Pulmonary artery endothelial cell (primary cell): Measurements from ENCODE around the gene TRAF2. TPM values are rescaled to one million over a fixed set of nuclear protein-coding genes. Genes with fewer than 3 reads are reported as not detected.

ENCODE experiments used
- DNase-seq: peaks from one replicate; pipeline ENCODE4 v3.0.0-alpha.2; 2011; ENCODE audit warnings: low read depth, low spot score
- total RNA-seq: library from RNA; depleted of rRNA; stranded (reverse); fragments of >200 nt; gene quantifications from 2 replicates; pipeline ENCODE4 v1.2.3, GENCODE V29; 2014

Gene TRAF2
- total RNA-seq, 1 donor from 2014 or later: 12.7 TPM

DNA sequence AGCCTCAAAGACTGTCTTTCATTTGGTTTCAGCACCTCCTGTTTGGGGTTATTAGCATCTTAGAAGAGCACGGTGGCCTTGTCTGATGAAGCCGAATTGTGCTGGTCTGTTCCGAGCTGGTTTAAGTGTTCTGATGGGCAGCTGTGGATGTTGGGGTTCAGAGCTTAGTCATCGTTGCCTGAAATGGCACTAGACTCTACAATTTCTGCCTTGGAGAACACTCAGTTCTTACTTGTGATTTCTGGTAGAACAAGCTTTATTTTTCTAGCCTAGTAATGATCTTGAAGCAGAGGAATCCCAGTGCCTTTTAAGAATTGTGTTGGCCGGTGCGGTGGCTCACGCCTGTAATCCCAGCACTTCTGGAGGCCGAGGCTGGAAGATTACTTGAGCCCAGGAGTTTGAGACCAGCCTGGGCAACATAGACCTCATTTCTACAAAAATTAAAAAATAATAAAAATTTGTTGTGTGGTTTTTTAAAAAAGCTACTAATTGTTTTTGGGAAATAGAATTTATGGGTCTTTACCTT lies 50.4 kb downstream of the TRAF2 start:
- no peak for DNase-seq

DNA sequence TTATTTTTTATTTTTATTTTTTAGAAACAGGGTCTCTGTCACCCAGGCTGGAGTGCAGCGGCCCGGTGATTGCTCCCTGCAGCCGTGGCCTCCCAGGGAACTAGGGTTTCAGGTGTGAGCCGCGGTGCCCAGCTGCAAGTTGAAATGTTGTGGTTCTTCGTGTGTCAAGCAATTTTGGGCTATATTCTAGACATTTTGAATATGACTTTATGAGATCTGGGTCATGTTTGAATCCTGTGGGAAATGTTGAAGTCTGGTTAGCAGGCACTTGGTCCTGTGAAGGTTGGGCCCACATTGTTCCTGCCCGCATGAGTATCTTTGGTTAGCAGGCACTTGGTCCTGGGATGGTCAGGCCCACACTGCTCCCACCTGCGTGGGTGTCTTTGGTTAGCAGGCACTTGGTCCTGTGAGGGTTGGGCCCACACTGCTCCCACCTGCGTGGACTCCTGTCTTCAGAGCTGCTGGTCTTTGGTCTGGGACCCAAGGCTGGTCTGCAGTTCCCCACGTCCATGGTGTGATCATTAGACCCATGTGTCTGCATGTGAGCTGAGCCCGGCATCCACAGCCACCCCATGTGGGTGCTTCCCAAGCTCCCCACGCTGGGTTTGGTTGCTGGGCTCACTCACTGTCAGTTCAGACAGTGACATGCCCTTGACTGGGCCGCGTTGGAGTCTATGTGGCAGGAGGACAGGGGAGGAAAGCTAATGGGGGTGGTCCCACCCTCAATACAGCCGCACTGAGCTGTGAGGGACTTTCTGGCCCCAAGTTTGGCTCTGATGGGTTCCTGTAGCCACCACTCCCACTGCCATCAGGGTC lies 51.1 kb downstream of the TRAF2 start:
- no peak for DNase-seq

DNA sequence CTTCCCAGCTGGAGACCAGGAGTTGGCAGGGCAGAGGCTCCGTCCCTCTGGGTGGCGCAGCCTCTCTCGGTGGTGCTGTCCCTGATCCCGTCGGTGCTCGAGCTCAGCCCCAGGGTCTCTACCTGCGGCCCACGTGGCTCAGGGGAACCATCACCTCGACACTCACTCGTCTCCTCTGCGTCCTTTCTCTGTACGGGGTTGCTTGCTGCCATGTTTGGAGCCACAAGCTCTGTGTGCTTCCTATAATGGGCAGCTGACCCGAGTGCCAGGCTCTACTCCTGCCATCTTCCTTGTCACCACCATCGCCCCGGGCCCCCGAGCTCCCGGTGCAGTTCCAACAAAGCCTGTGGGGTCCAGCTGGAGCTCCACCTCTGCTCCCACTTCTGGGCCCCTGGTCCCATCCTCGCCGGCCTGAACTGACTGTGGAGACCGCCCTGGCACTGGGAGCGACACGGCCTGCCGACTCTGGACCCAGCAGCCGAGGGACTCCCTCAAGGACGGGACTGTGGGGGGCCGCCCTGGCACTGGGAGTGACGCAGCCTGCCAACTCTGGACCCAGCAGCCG lies 53.2 kb downstream of the TRAF2 start:
- no peak for DNase-seq

DNA sequence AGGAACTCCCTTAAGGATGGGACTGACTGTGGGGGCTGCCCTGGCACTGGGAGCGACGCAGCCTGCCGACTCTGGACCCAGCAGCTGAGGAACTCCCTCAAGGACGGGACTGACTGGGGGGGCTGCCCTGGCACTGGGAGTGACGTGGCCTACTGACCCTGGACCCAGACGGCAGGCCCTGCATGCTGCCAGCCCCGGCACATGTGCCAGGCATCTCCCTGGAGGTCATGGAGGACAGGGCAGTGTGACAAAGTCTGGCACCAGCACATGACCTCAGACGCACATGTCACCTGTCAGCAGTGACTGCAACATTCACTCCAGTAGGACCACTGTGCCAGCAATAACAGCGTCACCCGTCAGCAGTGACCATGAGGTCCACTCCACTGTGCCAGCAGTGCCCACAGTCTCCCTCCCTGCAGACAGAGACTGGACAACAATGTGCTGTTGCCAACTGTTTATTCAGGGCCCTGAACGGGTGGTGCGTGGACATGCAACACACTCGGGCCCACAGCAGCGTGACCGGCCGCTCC lies 53.7 kb downstream of the TRAF2 start:
- DNase-seq: no peak

DNA sequence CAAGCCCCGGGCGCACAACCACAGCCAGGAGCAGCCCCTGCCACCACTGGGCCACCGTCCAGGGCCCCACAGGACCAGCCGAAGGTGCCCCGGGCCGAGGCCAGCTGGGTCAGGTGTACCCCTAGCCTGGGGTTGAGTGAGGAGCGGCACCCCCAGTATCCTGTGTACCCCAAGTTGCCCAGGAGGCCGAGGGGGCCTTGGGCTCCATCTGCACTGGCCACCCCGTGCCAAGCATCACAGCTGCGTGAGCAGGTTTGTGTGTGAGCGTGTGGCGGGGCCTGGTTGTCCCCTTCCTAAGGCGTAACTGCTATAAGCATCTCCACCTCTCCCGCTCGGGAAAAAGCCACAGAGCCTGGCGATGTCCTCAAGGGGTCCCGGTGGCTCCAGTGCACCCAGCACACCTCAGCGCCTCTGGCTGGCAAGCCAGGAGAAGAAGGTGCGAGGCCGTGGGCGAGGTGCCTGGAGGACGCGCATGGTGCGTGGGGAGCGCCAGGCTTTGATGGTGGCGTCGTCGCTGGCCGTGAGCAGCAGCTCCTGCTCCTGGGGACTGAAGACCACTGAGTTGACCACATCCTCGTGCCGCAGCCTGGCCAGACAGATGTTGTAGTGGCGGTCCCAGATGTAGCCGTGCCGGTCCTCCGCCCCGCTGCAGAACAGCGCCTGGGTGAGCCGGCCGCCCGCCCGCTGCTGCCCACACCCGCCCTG lies 54.4 kb downstream of the TRAF2 start:
- no peak for DNase-seq

DNA sequence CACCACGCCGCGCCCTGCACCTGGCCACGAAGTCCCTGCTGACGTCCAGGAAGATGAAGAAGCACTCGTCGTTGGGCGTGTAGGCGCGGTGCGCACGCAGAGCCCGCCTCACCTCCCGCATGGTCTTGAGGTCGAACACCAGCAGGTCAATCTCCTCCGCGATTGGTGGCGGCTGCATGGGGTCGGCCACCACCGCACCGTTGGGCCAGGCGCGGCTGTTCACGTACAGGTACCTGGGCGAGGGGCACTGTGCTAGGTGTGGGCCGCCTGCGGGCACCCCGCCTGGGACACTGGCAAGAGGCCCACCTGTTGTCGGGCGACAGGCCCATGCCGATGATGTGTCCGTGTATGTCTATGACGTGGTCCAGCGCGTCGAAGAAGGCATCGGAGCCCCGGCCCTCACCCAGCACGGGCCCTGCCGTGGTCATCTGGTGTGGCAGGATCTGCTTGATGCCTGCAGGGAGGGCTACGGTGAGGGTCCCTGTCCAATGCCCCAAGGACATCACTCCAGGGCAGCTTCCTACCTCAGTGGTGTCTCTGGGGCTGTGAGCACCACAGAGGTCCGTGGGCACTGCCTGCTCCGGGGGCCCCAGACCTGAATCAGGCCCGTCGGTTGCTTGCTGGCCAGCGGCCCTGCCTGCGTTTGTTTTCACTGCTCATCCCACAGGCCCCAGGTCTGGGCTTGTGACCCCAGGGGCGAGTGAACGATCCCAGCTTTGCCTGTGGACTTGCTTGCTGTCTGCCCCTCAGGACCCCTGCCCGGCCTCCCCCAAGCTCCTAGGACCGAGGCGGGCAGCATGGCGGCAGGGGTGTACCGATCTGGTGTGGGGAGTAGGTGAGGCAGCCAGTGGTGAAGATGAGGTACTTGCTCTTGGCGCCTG lies 55.2 kb downstream of the TRAF2 start:
- no peak for DNase-seq

DNA sequence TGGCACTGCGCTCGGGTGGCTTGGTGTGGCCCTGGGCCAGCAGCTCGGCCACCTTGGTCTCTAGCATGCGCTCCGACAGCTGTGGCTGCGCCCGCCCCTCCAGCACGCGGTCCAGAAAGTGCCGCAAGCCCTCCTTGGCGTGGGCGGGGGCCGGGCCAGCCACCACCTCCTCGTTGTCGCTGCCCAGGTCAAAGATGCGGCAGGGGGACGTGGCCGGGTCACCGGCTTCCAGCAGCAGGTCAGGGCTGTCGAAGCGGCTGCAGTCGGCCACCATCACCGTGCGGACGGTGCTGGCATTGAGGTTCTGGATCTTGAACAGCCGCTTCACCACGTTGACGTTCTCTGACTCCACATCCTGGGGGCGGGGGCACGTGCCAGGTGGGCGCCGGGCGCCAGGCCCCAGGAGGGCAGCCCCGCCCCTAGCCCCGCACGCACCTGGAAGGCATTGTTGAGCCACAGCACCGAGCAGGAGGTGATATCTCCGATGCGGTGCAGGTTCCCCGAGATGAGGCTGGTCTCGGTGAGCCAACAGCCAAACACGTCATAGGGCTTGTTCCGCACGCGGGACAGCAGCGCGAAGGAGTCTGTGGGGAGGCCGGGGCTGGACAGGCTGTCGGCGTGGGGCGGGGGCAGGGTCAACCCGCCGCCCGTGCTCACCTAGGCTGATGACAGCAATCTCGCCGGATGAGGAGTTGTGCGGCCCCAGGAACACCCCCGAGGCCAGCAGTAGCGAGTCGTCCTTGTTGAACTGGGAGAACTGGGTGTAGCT lies 56.0 kb downstream of the TRAF2 start:
- no peak for DNase-seq

DNA sequence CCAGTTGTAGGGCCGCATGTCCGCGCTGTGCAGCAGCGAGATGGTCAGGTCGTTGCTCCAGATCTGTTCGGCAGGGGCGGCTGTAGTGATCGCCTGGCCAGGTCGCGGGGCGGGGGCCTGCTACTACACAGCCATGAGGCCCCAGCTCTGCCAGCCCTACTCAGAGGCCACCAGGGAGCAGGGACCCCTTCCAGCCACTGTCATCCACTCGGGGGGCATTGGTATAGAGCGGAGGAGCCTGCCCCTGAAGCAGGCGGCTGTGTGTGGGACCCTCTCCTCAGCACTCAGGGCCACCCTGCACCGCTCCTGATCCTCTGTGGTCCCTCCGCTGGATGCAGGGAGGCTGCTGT lies 56.5 kb downstream of the TRAF2 start:
- DNase-seq: no peak

DNA sequence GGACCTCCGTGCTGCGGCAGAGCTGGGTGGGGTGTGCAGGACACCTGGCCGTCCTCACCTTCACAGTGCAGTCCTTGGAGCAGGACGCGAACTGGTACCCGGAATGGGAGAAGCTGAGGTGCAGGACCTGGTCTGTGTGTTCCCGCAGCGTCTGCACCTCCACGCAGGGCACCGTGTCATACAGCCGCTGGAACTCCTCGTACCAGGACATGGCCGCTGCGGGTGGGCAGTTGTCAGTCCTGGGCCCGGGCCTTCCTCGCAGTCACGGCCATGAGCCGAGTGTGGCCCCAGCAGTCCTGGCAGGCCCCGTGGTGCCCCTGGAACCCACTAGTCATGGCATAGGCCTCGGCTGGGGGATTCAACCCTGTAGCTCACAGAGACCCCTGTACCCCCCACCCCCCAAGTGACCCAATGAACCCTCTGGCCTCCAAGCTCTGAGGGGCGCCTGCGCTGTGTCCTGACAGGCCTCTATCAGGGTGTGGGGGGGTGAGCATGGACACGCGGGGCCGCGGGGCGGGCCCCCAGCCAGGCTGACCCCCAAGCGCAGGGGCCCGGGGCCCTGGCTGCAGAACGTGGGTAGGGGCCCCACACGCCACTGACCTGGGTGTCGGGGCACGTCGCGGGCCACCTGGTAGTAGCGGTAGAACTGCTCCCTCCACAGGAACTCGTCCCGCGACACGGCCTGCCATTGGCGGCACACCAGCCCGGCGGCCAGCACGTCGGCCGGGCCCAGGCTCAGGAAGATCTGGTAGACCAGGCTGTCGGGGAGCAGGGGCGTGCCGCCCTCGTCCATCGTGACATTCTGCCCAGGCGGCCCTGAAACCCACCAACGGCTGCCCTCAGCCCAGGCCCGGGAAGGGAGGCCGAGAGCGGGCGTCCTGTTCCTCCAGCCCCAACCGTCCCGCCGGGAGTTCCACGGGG lies 57.2 kb downstream of the TRAF2 start:
- no peak for DNase-seq

DNA sequence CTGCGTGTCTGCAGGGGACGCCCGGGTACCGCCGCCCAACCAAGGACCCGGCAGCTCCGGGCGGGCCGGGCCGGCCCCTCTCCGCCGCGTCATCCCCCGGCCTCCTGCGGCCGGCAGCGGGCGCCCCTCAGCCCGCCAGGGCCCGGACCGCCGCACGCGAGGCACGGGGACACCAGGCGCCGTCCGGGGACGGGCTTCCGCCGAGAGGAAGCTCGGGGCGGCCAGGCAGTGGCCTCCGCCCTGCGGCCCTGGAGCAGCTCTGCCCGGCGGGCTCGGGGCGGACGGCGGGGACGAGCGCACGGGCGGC lies 57.8 kb downstream of the TRAF2 start:
- no peak for DNase-seq

DNA sequence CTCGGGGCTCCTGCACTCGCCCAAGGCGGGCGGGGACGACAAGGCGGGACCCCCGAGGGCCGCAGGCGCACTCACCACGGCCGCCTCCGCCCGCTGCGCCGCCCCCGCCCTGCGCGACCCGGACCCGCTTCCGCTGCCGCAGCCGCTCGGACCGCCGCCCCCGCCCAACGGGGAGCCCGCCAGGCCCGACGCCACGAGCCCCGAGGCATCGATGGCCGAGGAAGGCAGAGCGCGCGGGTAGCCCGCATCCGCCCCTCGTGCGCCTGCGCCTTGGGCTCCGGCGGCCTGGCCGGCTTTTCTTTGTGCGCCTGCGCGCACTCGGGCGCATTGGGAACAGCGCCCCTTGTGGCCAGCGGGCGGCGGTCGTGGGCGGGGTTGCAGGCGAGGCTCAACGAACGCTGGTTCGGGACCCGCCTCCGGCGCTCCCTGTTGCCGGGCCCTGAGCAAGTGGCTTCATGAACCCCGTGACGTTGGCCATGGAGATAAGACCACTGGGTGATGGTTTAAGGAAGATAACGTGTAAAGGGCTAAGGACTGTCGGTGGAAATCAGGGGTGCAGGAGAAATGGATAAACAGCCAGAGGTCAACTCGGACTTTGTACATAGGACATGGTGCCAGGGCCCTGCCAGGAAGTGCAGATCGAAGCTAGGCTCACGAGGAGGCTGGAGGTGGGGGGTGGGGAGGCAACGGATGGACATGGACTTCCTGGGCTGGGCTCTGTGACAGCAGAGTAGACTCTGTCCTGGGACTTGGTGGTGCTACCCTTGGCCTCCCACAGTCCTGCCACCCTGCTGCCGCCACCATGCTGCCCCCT lies 58.4 kb downstream of the TRAF2 start, which contains the start of the genes C8G and FBXW5:
Gene C8G, plus strand, starts transcription at position 725 of the 814 bp plus-strand sequence. Its CDS starts 78 bp downstream, at position 803.
Gene FBXW5, minus strand, starts transcription at position 220 of the 814 bp plus-strand sequence. CDS start 655 bp downstream, outside the sequence.
- DNase-seq: peak; percentile 60

DNA sequence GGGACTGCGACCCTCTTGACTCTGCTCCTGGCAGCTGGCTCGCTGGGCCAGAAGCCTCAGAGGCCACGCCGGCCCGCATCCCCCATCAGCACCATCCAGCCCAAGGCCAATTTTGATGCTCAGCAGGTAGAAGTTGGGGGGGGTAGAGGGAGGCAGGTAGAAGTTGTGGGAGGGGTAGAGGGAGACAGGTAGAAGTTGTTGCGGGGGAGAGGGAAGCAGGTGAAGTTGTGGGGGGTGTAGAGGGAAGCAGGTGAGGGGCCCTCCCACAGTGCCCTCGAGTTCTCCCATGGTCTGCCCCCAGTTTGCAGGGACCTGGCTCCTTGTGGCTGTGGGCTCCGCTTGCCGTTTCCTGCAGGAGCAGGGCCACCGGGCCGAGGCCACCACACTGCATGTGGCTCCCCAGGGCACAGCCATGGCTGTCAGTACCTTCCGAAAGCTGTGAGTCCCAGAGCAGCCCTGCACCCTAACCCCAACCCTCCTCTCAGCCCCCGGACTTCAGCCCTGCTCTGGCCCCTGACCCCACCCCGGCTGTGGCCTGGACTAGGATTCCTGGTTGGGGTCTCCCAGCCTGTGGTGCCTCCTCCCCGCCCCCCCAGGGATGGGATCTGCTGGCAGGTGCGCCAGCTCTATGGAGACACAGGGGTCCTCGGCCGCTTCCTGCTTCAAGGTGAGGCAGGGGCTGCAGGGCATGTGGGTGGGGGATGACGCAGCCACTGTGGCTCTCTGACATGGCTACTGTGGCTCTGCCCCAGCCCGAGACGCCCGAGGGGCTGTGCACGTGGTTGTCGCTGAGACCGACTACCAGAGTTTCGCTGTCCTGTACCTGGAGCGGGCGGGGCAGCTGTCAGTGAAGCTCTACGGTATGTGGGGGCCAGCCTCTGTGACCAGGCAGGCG lies 59.3 kb downstream of the TRAF2 start:
- DNase-seq: no peak

DNA sequence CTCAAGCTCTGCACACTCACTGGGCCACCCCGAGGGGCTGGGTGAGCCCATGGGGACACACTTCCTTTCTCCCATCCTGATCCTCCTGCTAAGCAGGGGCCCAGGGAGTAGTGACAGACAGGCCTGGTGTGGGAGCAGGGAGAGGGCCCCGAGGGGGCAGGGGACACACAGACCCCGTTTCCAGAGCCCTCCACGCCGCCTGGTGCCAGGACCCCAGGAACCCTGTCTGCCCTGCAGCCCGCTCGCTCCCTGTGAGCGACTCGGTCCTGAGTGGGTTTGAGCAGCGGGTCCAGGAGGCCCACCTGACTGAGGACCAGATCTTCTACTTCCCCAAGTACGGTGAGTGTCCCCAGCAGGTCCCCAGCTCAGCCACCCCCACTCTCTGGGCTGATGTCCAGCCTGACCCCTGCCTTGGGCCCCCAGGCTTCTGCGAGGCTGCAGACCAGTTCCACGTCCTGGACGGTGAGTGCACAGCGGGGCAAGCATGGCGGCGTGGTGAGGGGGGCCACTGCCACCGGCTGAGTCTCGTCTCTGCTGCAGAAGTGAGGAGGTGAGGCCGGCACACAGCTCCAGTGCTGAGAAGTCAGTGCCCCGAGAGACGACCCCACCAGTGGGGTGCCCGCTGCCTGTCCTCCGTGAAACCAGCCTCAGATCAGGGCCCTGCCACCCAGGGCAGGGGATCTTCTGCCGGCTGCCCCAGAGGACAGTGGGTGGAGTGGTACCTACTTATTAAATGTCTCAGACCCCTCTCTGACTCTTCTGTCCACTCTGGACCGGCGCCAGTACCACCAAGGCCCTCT lies 60.1 kb downstream of the TRAF2 start:
- DNase-seq: no peak

DNA sequence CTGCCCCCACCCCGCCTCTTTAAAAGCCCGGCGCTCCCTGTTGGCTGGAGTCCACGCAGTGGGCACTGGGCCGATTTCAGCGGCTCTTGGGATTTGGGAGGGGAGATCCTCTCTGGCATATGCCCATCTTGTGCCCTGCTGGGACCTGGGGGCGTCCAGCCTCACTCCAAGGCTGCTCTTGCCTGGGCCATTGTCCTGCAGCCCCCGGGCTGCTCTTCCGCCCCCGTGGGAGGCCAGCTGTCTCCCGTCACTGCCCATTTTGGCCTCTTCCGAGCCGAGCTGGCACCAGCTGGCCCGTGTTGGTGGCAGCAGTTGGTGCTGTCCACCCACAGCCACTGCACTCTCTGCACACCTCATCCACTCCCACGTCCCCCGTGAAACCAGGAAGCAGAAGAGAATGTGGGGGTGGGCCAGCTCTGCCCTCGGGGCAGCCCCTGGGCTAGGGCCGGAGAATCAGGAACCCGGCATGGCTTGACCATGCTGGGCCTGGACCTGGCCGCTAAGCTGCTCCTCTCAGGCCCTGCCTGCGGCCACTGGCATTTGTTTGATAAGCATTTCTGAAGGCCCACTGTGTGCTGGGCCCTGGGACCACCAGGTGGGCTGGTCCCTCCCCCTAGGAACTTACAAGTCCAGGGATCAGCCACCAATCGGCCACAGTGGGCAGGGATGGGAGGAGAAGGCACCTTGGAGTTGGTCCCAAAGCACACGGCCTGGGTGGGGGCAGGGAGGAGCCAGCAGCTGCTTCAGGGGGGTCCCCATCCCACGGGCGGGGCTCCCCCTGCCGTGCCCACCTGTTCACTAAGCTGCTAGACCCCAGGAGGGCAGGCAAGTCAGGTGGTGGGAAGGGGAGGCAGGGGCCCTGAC lies 60.9 kb downstream of the TRAF2 start:
- no peak for DNase-seq

DNA sequence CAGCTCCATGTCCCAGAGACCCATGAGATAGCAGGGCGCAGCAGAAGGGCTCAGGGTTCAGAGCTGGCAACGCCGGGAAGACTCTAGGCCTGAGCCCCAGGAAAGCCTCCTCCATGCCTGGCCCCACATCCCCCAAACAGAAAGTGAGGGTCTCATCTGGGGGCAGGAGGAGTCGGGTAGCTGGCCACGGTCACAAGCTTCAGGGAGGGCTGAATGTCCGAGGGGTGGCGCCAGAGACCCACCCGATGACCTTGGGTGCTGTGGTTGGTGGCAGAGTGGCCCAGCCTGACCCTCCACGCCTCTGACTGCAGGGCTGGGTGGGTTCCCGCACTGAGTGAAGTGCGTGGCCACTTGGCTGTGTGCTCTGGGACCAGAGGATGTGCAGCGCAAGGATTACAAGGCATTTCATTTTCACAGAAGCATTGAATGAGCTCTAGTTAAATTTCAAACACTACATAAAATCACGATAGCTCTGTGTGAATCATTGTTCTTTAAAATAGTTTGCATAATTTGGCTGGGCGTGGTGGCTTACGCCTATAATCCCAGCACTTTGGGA lies 61.7 kb downstream of the TRAF2 start:
- no peak for DNase-seq
